ENCODE measurements around the gene STC2.
A peak's percentile ranks its signal among the peaks of the same experiment; 100 is the strongest.
"Not testable (repeated sequence)": the region's sequence is repeated elsewhere in the genome, so short reads cannot be mapped to it uniquely, and the experiment has no call there.

Gene STC2

GRCh38 chr5:173327948-173328843, at the start of gene STC2:
Gene STC2 (minus strand): TSS chr5:173328414. CDS start chr5:173328193, 221 bp downstream.
- DNase-seq = peak; percentile 36

- no peak for DNase-seq
These were observed 43.2 kb upstream of the STC2 start for GRCh38 chr5:173371400-173371799.

GRCh38 chr5:173363406-173363805, 35.2 kb upstream of the STC2 start:
- DNase-seq = not testable (repeated sequence)

- no peak for DNase-seq
These were observed 27.3 kb upstream of the STC2 start for GRCh38 chr5:173355561-173355960.

GRCh38 chr5:173354645-173355044, 26.4 kb upstream of the STC2 start:
- DNase-seq = no peak

- no peak for DNase-seq
These were observed 24.4 kb upstream of the STC2 start for GRCh38 chr5:173352366-173353349.

- no peak for DNase-seq
These were observed 14.9 kb upstream of the STC2 start for GRCh38 chr5:173342813-173343755.

GRCh38 chr5:173341961-173342430, 13.8 kb upstream of the STC2 start:
- DNase-seq = no peak

- DNase-seq = no peak
These were observed 12.8 kb upstream of the STC2 start for GRCh38 chr5:173340984-173341383.

- DNase-seq = no peak
These were observed 12.2 kb upstream of the STC2 start for GRCh38 chr5:173340451-173340850.

- DNase-seq = no peak
These were observed 11.1 kb upstream of the STC2 start for GRCh38 chr5:173339286-173339685.

- no peak for DNase-seq
These were observed 10.3 kb upstream of the STC2 start for GRCh38 chr5:173338380-173339015.

GRCh38 chr5:173334808-173335207, 6.6 kb upstream of the STC2 start:
- DNase-seq = no peak

- DNase-seq = no peak
These were observed 5.9 kb upstream of the STC2 start for GRCh38 chr5:173333925-173334661.

- peak; percentile 34 for DNase-seq
These were observed 3.8 kb upstream of the STC2 start for GRCh38 chr5:173331956-173332479.

- DNase-seq = no peak
These were observed 3.1 kb upstream of the STC2 start for GRCh38 chr5:173331287-173331686.

- no peak for DNase-seq
These were observed 2.4 kb upstream of the STC2 start for GRCh38 chr5:173330338-173331206.

- no peak for DNase-seq
These were observed 1.5 kb upstream of the STC2 start for GRCh38 chr5:173329491-173330337.
